ENCODE data around the gene P2RX7.

- TF ChIP-seq, protein P1, sequence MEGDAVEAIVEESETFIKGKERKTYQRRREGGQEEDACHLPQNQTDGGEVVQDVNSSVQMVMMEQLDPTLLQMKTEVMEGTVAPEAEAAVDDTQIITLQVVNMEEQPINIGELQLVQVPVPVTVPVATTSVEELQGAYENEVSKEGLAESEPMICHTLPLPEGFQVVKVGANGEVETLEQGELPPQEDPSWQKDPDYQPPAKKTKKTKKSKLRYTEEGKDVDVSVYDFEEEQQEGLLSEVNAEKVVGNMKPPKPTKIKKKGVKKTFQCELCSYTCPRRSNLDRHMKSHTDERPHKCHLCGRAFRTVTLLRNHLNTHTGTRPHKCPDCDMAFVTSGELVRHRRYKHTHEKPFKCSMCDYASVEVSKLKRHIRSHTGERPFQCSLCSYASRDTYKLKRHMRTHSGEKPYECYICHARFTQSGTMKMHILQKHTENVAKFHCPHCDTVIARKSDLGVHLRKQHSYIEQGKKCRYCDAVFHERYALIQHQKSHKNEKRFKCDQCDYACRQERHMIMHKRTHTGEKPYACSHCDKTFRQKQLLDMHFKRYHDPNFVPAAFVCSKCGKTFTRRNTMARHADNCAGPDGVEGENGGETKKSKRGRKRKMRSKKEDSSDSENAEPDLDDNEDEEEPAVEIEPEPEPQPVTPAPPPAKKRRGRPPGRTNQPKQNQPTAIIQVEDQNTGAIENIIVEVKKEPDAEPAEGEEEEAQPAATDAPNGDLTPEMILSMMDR (IDR thresholded peaks at IDR 0.05), result no peak
- no peak for TF ChIP-seq POLR2A (IDR thresholded peaks at IDR 0.05)
Measured at GRCh38 chr12:121108492-121108891, 24.2 kb upstream of the P2RX7 start.

Data from adrenal gland (tissue), 5 donors.